H1 (cell line): ENCODE data around the gene COPA. TPM values are rescaled to one million over a fixed set of nuclear protein-coding genes. Genes with fewer than 3 reads are reported as not detected.

Experiments used
- MAFK ChIP-seq: IDR thresholded peaks from 2 replicates; pipeline ENCODE4 v1.6.1; 2012; ENCODE audit warnings: low read depth, mild to moderate bottlenecking, improper control_type of control experiment, low read length
- RXRA ChIP-seq: IDR thresholded peaks from 2 replicates; pipeline ENCODE4 v1.6.1; 2011; ENCODE audit warnings: low read depth, mild to moderate bottlenecking, low read length, moderate library complexity; ENCODE audit not compliant: insufficient read depth
- polyA plus RNA-seq, 7 experiments: library from polyadenylated mRNA; depleted of rRNA in 3 of 7; stranded (reverse) in 5 of 7; unstranded in 2 of 7; fragments of >200 nt in 5 of 7; fragments of 200-250 nt in 2 of 7; gene quantifications; 1 replicate in 5 of 7; 2 replicates in 1 of 7; 4 replicates in 1 of 7; pipeline versions ENCODE4 v1.2.1 to v1.2.3, GENCODE V29; 2011 to 2013; ENCODE audit warnings: missing spikeins in 2 of 7, mixed read lengths in 2 of 7
- total RNA-seq: library from RNA; stranded (reverse); fragmentation: NEBNext Ultra II Directional; extraction: Animal tissue kit (Norgen Biotek cat#: 25700); gene quantifications from 2 replicates; pipeline ENCODE4 v1.2.1, GENCODE V29; 2021

The COPA gene
- total and polyA plus RNA-seq, 2 of the 8 experiments (the other 6 are each of a cell fraction or from before 2014, with no cell fraction given), result 78.2 to 115 TPM

DNA sequence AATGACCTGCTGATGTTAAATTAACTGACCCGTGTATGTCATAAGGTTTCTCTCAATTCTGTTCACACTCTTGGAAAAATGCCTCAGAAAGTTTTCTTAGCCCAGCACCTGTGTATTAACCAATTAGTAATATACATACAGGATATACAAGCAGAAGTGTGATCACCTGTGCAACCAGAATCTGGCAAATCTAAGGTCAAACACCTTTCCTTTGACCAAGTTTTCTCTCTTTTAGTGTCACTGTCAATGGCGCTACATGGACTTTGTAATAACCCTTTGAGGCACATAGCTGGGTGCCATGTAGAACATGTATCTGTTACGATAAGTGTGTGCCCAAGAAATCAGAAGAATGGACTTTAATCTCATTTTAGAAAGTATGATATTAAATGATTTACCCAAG lies 1.2 kb upstream of the COPA start (continued):
- TF ChIP-seq MAFK (no peak), RXRA (no peak)
